Naive thymus-derived CD4-positive, alpha-beta T cell (primary cell): ENCODE results near the gene PSMA2. TPM values are rescaled to one million over a fixed set of nuclear protein-coding genes. Genes with fewer than 3 reads are reported as not detected.

Experiments used
- ATAC-seq: fragments of 150-1000 bp; cut with Tn5 transposase; 2 replicates; pipeline ENCODE4 v1.10.0; 2021; ENCODE audit warnings: mild to moderate bottlenecking, moderate library complexity
- CTCF ChIA-PET: fragments of 350-600 bp; sonication (Branson Sonifier 250); formaldehyde crosslinking; loops from one replicate; lab custom pipeline; 2021; ENCODE audit warnings: antibody characterized with exemption; lab: Charles Lee
- POLR2A ChIA-PET: fragments of 350-600 bp; sonication (Branson Sonifier 250); formaldehyde crosslinking; loops from one replicate; lab custom pipeline; 2021; ENCODE audit warnings: antibody characterized with exemption, inconsistent platforms; lab: Charles Lee
- DNase-seq, 9 donors: peaks; one replicate each; pipeline versions ENCODE4 v3.0.0 to v3.0.0-alpha.2; 2020 to 2022; ENCODE audit warnings: mixed read lengths in 1 of 9
- H3K27ac ChIP-seq: one replicate; pipeline ENCODE4 v1.7.0; 2013; ENCODE audit warnings: mild to moderate bottlenecking, low read depth, low read length, moderate library complexity
- H3K27me3 ChIP-seq, 2 donors: one replicate each; pipeline ENCODE4 v1.7.0; 2013; ENCODE audit warnings: low read length in 2 of 2, mild to moderate bottlenecking in 2 of 2, moderate library complexity in 2 of 2; ENCODE audit not compliant: control insufficient read depth in 2 of 2, insufficient read depth in 2 of 2
- H3K36me3 ChIP-seq, 3 experiments: 1 replicate in 2 of 3; 2 replicates in 1 of 3; pipeline ENCODE4 v1.7.0; 2013; ENCODE audit warnings: low read length in 3 of 3, mild to moderate bottlenecking in 3 of 3, moderate library complexity in 1 of 3; ENCODE audit not compliant: insufficient read depth in 3 of 3, control insufficient read depth in 2 of 3
- H3K4me1 ChIP-seq, 2 donors: one replicate each; pipeline ENCODE4 v1.7.0; 2013; ENCODE audit warnings: low read length in 2 of 2, mild to moderate bottlenecking in 2 of 2, moderate library complexity in 1 of 2; ENCODE audit not compliant: control insufficient read depth in 2 of 2, insufficient read depth in 2 of 2
- H3K4me3 ChIP-seq: 2 replicates; pipeline ENCODE4 v1.7.0; 2013; ENCODE audit warnings: mild to moderate bottlenecking, low read length
- H3K9me3 ChIP-seq, 3 experiments: 1 replicate in 2 of 3; 2 replicates in 1 of 3; pipeline ENCODE4 v1.7.0; 2013; ENCODE audit warnings: low read length in 3 of 3; ENCODE audit not compliant: control insufficient read depth in 2 of 3
- H3K27ac Mint-ChIP-seq, 9 donors: one replicate each; pipeline ENCODE4 v1.8.0; 2020 to 2022; ENCODE audit warnings: mixed read lengths in 9 of 9, mild to moderate bottlenecking in 8 of 9, moderate library complexity in 5 of 9, inconsistent platforms in 2 of 9
- H3K27me3 Mint-ChIP-seq, 5 donors: one replicate each; pipeline ENCODE4 v1.8.0; 2021 to 2022; ENCODE audit warnings: mixed read lengths in 5 of 5, mild to moderate bottlenecking in 1 of 5
- H3K36me3 Mint-ChIP-seq, 5 donors: one replicate each; pipeline ENCODE4 v1.8.0; 2020 to 2022; ENCODE audit warnings: mixed read lengths in 5 of 5, mild to moderate bottlenecking in 3 of 5, inconsistent platforms in 1 of 5
- H3K4me1 Mint-ChIP-seq, 7 donors: one replicate each; pipeline ENCODE4 v1.8.0; 2020 to 2022; ENCODE audit warnings: mixed read lengths in 7 of 7, mild to moderate bottlenecking in 3 of 7, inconsistent platforms in 1 of 7
- H3K4me3 Mint-ChIP-seq, 10 donors: one replicate each; pipeline ENCODE4 v1.8.0; 2020 to 2022; ENCODE audit warnings: mild to moderate bottlenecking in 10 of 10, mixed read lengths in 10 of 10, moderate library complexity in 6 of 10, inconsistent platforms in 2 of 10
- H3K9me3 Mint-ChIP-seq, 11 donors: one replicate each; pipeline ENCODE4 v1.8.0; 2020 to 2022; ENCODE audit warnings: mixed read lengths in 11 of 11, mild to moderate bottlenecking in 4 of 11, inconsistent platforms in 1 of 11, moderate library complexity in 1 of 11
- intact Hi-C, 2 donors: fragments of 100-400 bp; cut with micrococcal nuclease; formaldehyde crosslinking; loops; one replicate each; pipeline ENCODE4 v1.15.1; 2023
- polyA plus RNA-seq, 2 donors: library from polyadenylated mRNA; unstranded; fragments of 300-500 nt; fragmentation: Illumina TruSeq; gene quantifications; one replicate each; pipeline ENCODE4 v1.2.3, GENCODE V29; 2021
- total RNA-seq, 6 experiments: library from RNA in 5 of 6; stranded (reverse) in 5 of 6; gene quantifications; 1 replicate in 5 of 6; 2 replicates in 1 of 6; pipeline ENCODE4 v1.2.3 and lab custom pipeline; 2021 to 2026

Gene PSMA2
- total RNA-seq = 100 to 1,000 TPM in 1 of 5 experiments, 10 to 100 TPM in 4; 29.3 to 144 (median 35.3) TPM
- polyA plus RNA-seq = 100 to 1,000 TPM; 196 to 257 TPM
- total RNA-seq (lab: John Stamatoyannopoulos, UW) = 9.6 reads per million, percentile 35 among the genes with 10 or more reads in this experiment

- Histone ChIP-seq H3K4me1 (peaks cover 24 to 48% of the 10 kb centered on the region in 2 donors), H3K27ac (peak within 1 kb of the TSS; percentile 89), H3K27me3 (no peaks in the 10 kb centered on the region), H3K36me3 (peaks cover 5 to 19% (median 6%) of the 10 kb centered on the region in 3 experiments), H3K4me3 (peak within 1 kb of the TSS; percentile 100), H3K9me3 (no peaks in the 10 kb centered on the region)
- peak; percentile 99 for ATAC-seq
- H3K9me3 Mint-ChIP-seq = no peaks in the 10 kb centered on the region
- peaks cover 8 to 15% (median 10%) of the 10 kb centered on the region in 5 donors for H3K36me3 Mint-ChIP-seq
- intact Hi-C loops = loop anchor here (1.0 to 5.0 kb wide), 12 partner anchors 13 to 1650 kb away; partner anchors contain the start of genes C7orf25 (in 2 of the 2), COA1 (in 2 of the 2), STK17A (in 2 of the 2) and MRPS24 (in 1 of the 2)
- H3K4me1 Mint-ChIP-seq = peaks cover 31 to 93% (median 71%) of the 10 kb centered on the region in 7 donors
- ChIA-PET POLR2A (interaction anchor here (0.7 to 4.4 kb wide), 16 partner anchors 11 to 1110 kb away, joined by 3 to 24 read pairs (median 4); partner anchors contain the start of genes BLVRA, C7orf25, COA1 and MRPS24), CTCF (interaction anchor here (1.5 to 3.4 kb wide), 3 partner anchors 9 to 651 kb away, joined by 5 to 12 read pairs (median 6); partner anchors contain the start of genes C7orf25 and STK17A)
- H3K4me3 Mint-ChIP-seq = peak within 1 kb of the TSS; percentile 88 to 100 (median 98)
- DNase-seq = peak; percentile 83 to 97 (median 94)
- peak within 1 kb of the TSS; percentile 92 to 100 (median 97) for H3K27ac Mint-ChIP-seq
- no peaks in the 10 kb centered on the region for H3K27me3 Mint-ChIP-seq
Observed at GRCh38 chr7:42931834-42932651, at the start of gene PSMA2, which contains the start of gene MRPL32. PSMA2 (minus strand) TSS chr7:42932174; CDS start chr7:42932158, 16 bp downstream. MRPL32 (plus strand) TSS chr7:42932376; CDS start chr7:42932387, 11 bp downstream.

DNA sequence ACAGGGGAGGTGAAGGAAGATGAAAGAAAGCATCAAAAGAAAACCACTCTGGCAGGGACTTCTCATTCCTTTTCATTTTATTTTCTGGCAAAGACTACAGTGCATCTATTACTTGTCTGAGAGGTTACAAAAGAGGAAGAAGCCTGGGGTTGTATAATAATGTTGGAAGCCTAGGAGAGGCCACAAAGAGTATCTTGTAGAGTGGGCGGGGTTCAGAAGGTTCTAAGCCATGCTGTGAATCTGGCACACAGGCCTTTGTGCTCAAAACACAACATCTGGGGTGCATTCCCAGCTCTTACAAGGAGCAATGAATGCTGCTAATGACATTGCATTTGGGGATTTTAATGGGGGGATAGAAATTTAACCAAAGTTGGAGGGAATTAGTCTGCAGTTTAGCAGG, 49.6 kb upstream of the PSMA2 start:
- peaks cover 3 to 29% (median 16%) of the 10 kb centered on the region in 5 donors for H3K27me3 Mint-ChIP-seq
- POLR2A ChIA-PET = no interaction called here
- no peak overlapping the region for H3K4me3 Mint-ChIP-seq
- Histone ChIP-seq H3K4me1 (no peaks in the 10 kb centered on the region), H3K4me3 (no peak overlapping the region), H3K9me3 (peaks cover 0 to 4% (median 0%) of the 10 kb centered on the region in 3 experiments), H3K27ac (no peak overlapping the region), H3K27me3 (no peaks in the 10 kb centered on the region), H3K36me3 (no peaks in the 10 kb centered on the region)
- H3K9me3 Mint-ChIP-seq = peaks cover 0 to 11% (median 6%) of the 10 kb centered on the region in 11 donors
- DNase-seq = no peak
- no peaks in the 10 kb centered on the region for H3K4me1 Mint-ChIP-seq
- intact Hi-C loops = no loop called here
- peaks cover 0 to 4% (median 0%) of the 10 kb centered on the region in 5 donors for H3K36me3 Mint-ChIP-seq
- H3K27ac Mint-ChIP-seq = no peak overlapping the region
- no peak for ATAC-seq
- CTCF ChIA-PET = no interaction called here

GRCh38 chr7:42980514-42980913, 48.5 kb upstream of the PSMA2 start:
- no peak overlapping the region for H3K27ac Mint-ChIP-seq
- POLR2A ChIA-PET = no interaction called here
- H3K36me3 Mint-ChIP-seq = peaks cover 0 to 4% (median 0%) of the 10 kb centered on the region in 5 donors
- no peak overlapping the region for H3K4me3 Mint-ChIP-seq
- Histone ChIP-seq H3K36me3 (no peaks in the 10 kb centered on the region), H3K27ac (no peak overlapping the region), H3K4me1 (no peaks in the 10 kb centered on the region), H3K4me3 (no peak overlapping the region), H3K9me3 (peaks cover 0 to 4% (median 0%) of the 10 kb centered on the region in 3 experiments), H3K27me3 (no peaks in the 10 kb centered on the region)
- ATAC-seq (no peak), DNase-seq (no peak)
- no peaks in the 10 kb centered on the region for H3K4me1 Mint-ChIP-seq
- H3K27me3 Mint-ChIP-seq = peaks cover 0 to 26% (median 17%) of the 10 kb centered on the region in 5 donors
- CTCF ChIA-PET = no interaction called here
- intact Hi-C loops = no loop called here
- H3K9me3 Mint-ChIP-seq = peaks cover 0 to 11% (median 4%) of the 10 kb centered on the region in 11 donors

DNA sequence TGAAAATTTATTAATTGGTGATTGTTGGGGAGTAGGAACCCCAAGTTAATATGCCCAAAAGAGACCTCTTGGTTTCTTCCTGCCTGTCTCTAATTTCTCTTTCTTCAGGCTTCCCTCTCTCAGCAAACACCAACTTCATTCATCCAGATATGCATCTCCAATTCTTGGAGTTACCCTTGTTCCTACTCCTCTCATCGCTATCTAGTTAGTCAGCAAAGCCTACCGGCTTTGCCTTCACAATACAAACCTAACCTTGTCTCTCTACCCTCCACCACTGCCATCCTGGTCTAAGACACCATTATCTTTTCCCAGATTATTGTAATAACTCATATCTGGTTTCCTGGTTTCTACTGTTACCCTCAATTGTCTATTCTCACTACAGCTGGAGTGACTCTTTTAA, 48.1 kb upstream of the PSMA2 start:
- Mint-ChIP-seq H3K4me3 (no peak overlapping the region), H3K27ac (no peak overlapping the region), H3K36me3 (peaks cover 0 to 4% (median 0%) of the 10 kb centered on the region in 5 donors), H3K9me3 (peaks cover 0 to 11% (median 4%) of the 10 kb centered on the region in 11 donors), H3K27me3 (peaks cover 0 to 27% (median 17%) of the 10 kb centered on the region in 5 donors), H3K4me1 (no peaks in the 10 kb centered on the region)
- H3K27ac ChIP-seq = no peak overlapping the region
- H3K9me3 ChIP-seq = peaks cover 0 to 4% (median 0%) of the 10 kb centered on the region in 3 experiments
- H3K4me3 ChIP-seq = no peak overlapping the region
- H3K36me3 ChIP-seq = no peaks in the 10 kb centered on the region
- intact Hi-C loops = no loop called here
- ChIA-PET POLR2A (no interaction called here), CTCF (no interaction called here)
- no peaks in the 10 kb centered on the region for H3K4me1 ChIP-seq
- DNase-seq (no peak), ATAC-seq (no peak)
- no peaks in the 10 kb centered on the region for H3K27me3 ChIP-seq

DNA sequence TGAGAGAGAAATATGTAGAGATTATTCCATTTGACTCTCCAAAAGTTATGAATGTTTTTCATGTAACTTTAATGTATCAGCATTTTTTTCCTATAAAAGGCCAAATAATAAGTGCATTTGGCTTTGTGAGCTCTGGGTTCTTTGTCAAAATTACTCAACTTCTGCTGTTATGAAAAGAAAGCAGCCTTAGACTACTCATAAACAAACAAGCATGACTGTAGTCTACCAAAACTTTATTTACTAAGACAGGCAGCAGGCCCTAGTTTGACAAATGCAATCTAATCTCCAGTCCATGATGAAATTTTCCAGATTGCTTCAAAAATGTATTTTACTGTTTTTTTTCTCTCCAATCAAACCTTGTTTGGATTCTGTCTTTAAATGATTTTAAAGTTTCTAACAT, 46.5 kb upstream of the PSMA2 start:
- H3K27ac ChIP-seq = no peak overlapping the region
- no peak overlapping the region for H3K4me3 ChIP-seq
- Mint-ChIP-seq H3K9me3 (peaks cover 0 to 3% (median 0%) of the 10 kb centered on the region in 11 donors), H3K27ac (no peak overlapping the region), H3K36me3 (peaks cover 0 to under 1% (median 0%) of the 10 kb centered on the region in 5 donors), H3K4me1 (no peaks in the 10 kb centered on the region), H3K4me3 (no peak overlapping the region), H3K27me3 (peaks cover 0 to 33% (median 12%) of the 10 kb centered on the region in 5 donors)
- no peaks in the 10 kb centered on the region for H3K27me3 ChIP-seq
- H3K36me3 ChIP-seq = no peaks in the 10 kb centered on the region
- H3K4me1 ChIP-seq = no peaks in the 10 kb centered on the region
- no peak for DNase-seq
- H3K9me3 ChIP-seq = no peaks in the 10 kb centered on the region
- CTCF ChIA-PET = interaction anchor here (0.7 kb wide), 1 partner anchor 552 kb away, joined by 3 read pairs; no protein-coding TSS in a partner anchor
- POLR2A ChIA-PET = no interaction called here
- intact Hi-C loops = no loop called here
- no peak for ATAC-seq

GRCh38 chr7:42976371-42976770, 44.4 kb upstream of the PSMA2 start:
- ChIA-PET CTCF (no interaction called here), POLR2A (no interaction called here)
- Mint-ChIP-seq H3K27ac (no peak overlapping the region), H3K27me3 (peaks cover 0 to 31% (median 12%) of the 10 kb centered on the region in 5 donors), H3K4me1 (no peaks in the 10 kb centered on the region), H3K4me3 (no peak overlapping the region), H3K36me3 (no peaks in the 10 kb centered on the region), H3K9me3 (peaks cover 0 to 5% (median 0%) of the 10 kb centered on the region in 11 donors)
- ATAC-seq (no peak), DNase-seq (no peak)
- Histone ChIP-seq H3K36me3 (no peaks in the 10 kb centered on the region), H3K9me3 (no peaks in the 10 kb centered on the region), H3K27ac (no peak overlapping the region), H3K4me3 (no peak overlapping the region), H3K27me3 (no peaks in the 10 kb centered on the region), H3K4me1 (no peaks in the 10 kb centered on the region)
- intact Hi-C loops = no loop called here
